Right ventricle myocardium inferior (tissue), 1 donor: ENCODE data around the gene SCP2. TPM values are rescaled to one million over a fixed set of nuclear protein-coding genes. Genes with fewer than 3 reads are reported as not detected.
A peak's percentile ranks its signal among the peaks of the same experiment; 100 is the strongest.

Experiments
- ATAC-seq: fragments of 200-7000 bp; cut with Tn5 transposase; one replicate; pipeline ENCODE4 v1.9.1; 2020; ENCODE audit warnings: mild to moderate bottlenecking, moderate library complexity
- DNase-seq: peaks from one replicate; pipeline ENCODE4 v3.0.0; 2021; ENCODE audit errors: missing footprints
- intact Hi-C: fragments of 100-400 bp; cut with DNase I; formaldehyde crosslinking; loops from one replicate; pipeline ENCODE4 v1.11.0; 2022
- microRNA-seq: library from miRNA; unstranded; fragments of <30 nt; microRNA quantifications from one replicate; pipeline ENCODE4 v1.2.0, GENCODE V29; 2020
- total RNA-seq: library from RNA; stranded (reverse); fragmentation: NEBNext Ultra II Directional; extraction: Animal tissue kit (Norgen Biotek cat#: 25700); gene quantifications from one replicate; pipeline ENCODE4 v1.2.1, GENCODE V29; 2021
- donor health status: DM: no; HTN: yes; CAD: no; lungs with severe emphysema.

The SCP2 gene
- total RNA-seq, 1 donor from 2014 or later = 132 TPM

GRCh38 chr1:53086491-53087070 lies 159.5 kb downstream of the SCP2 start:
- intact Hi-C loops = no loop called here
- ATAC-seq = no peak
- peak; percentile 59 for DNase-seq

GRCh38 chr1:53087332-53088285 lies 160.5 kb downstream of the SCP2 start:
- DNase-seq (peak; percentile 55), ATAC-seq (no peak)
- intact Hi-C loops = no loop called here

GRCh38 chr1:53088616-53089300 lies 161.7 kb downstream of the SCP2 start:
- DNase-seq (peak; percentile 60), ATAC-seq (no peak)
- intact Hi-C loops = no loop called here

GRCh38 chr1:53089478-53090226 lies 162.6 kb downstream of the SCP2 start:
- DNase-seq = peak; percentile 67
- no peak for ATAC-seq

GRCh38 chr1:53090227-53091147 lies 163.4 kb downstream of the SCP2 start:
- DNase-seq (peak; percentile 82), ATAC-seq (peak; percentile 49)
- intact Hi-C loops = no loop called here

More at GRCh38 chr1:53089478-53090226, 162.6 kb downstream of the SCP2 start:
- intact Hi-C loops = no loop called here

- peak; percentile 78 for DNase-seq
- ATAC-seq = peak; percentile 68
- intact Hi-C loops = no loop called here
Observed at GRCh38 chr1:53091841-53092645, 165.0 kb downstream of the SCP2 start.

GRCh38 chr1:53092659-53093450 lies 165.8 kb downstream of the SCP2 start:
- intact Hi-C loops = no loop called here

GRCh38 chr1:53093451-53093754 lies 166.3 kb downstream of the SCP2 start:
- intact Hi-C loops = no loop called here
- ATAC-seq (no peak), DNase-seq (no peak)

More at GRCh38 chr1:53092659-53093450, 165.8 kb downstream of the SCP2 start:
- ATAC-seq (no peak), DNase-seq (peak; percentile 64)

- intact Hi-C loops = no loop called here
- ATAC-seq = no peak
- DNase-seq = peak; percentile 42
Observed at GRCh38 chr1:53093778-53094532, 166.9 kb downstream of the SCP2 start.

GRCh38 chr1:53094533-53094919 lies 167.4 kb downstream of the SCP2 start:
- DNase-seq (no peak), ATAC-seq (no peak)
- intact Hi-C loops = no loop called here

Small RNA genes lying within 50 kb of the gene (microRNA-seq; reads per million reads assigned to microRNA genes)
- gene MIR1273F (not detected), gene MIR1273G (not detected), gene MIR5095 (not detected)

Other genes starting within 250 kb of the SCP2 start
- 21.6 TPM for gene COA7, start 228.9 kb upstream of the SCP2 start, total RNA-seq
- 74.0 TPM for gene ZYG11B, start 200.8 kb upstream of the SCP2 start, total RNA-seq
- not detected for gene ZYG11A, start 84.5 kb upstream of the SCP2 start, total RNA-seq
- 136 TPM for gene ECHDC2, start 5.5 kb upstream of the SCP2 start, total RNA-seq
- gene PODN, start 134.9 kb downstream of the SCP2 start, total RNA-seq = 35.3 TPM
- not detected for gene SLC1A7, start 215.4 kb downstream of the SCP2 start, total RNA-seq